Adrenal gland (tissue), 19 donors: Measurements from ENCODE around the gene ARFGAP1. TPM values are rescaled to one million over a fixed set of nuclear protein-coding genes. Genes with fewer than 3 reads are reported as not detected.

Experiments used
- DNase-seq, 7 donors: peaks; one replicate each; pipeline ENCODE4 v3.0.0-alpha.2; 2019 to 2020
- H3K27ac ChIP-seq, 5 donors: fragments of 200-600 bp; sonication (generic) in 4 of 5; 1 replicate in 3 of 5; 2 replicates in 2 of 5; pipeline versions ENCODE4 v1.5.1 to v1.8.0; 2016 to 2020; ENCODE audit warnings: mild to moderate bottlenecking in 1 of 5
- H3K27me3 ChIP-seq: fragments of 200-600 bp; 2 replicates; pipeline ENCODE4 v1.8.0; 2021
- H3K36me3 ChIP-seq, 2 donors: fragments of 200-600 bp; replicated peaks in 1 of 2; 1 replicate in 1 of 2; 2 replicates in 1 of 2; pipeline versions ENCODE4 v1.5.1 to v1.8.0; 2018 to 2022
- H3K4me1 ChIP-seq, 2 donors: fragments of 200-600 bp; replicated peaks in 1 of 2; 1 replicate in 1 of 2; 2 replicates in 1 of 2; pipeline versions ENCODE4 v1.5.1 to v1.8.0; 2018 to 2021
- H3K4me3 ChIP-seq, 4 donors: fragments of 200-600 bp; sonication (generic) in 3 of 4; one replicate each; pipeline ENCODE4 v1.5.1; 2016 to 2018
- H3K9me3 ChIP-seq, 3 donors: fragments of 200-600 bp; sonication (generic) in 1 of 3; replicated peaks in 1 of 3; 1 replicate in 2 of 3; 2 replicates in 1 of 3; pipeline versions ENCODE4 v1.5.1 to v1.8.0; 2016 to 2021
- CTCF ChIP-seq, 6 experiments: fragments of 450-650 bp in 4 of 6; fragments of 200-600 bp in 2 of 6; sonication (generic) in 1 of 6; IDR thresholded peaks; 1 replicate in 5 of 6; 2 replicates in 1 of 6; pipeline versions ENCODE4 v1.5.1 to v1.8.0; 2016 to 2021; ENCODE audit warnings: antibody characterized with exemption in 6 of 6, mild to moderate bottlenecking in 2 of 6, moderate library complexity in 1 of 6
- POLR2A ChIP-seq, 2 donors: fragments of 450-650 bp; IDR thresholded peaks; one replicate each; pipeline ENCODE4 v1.6.1; 2017; ENCODE audit warnings: antibody characterized with exemption in 2 of 2, mild to moderate bottlenecking in 2 of 2, moderate library complexity in 1 of 2
- WGBS, 4 donors: extraction: QIAGEN DNeasy Blood & Tissue Kit in 2 of 4; methylation state at CpG; one replicate each; pipeline versions ENCODE4 v1.1.5 to v1.1.7; 2013 to 2017; 5-methylcytosine and 5-hydroxymethylcytosine counted together
- intact Hi-C, 2 donors: fragments of 100-400 bp; cut with DNase I; formaldehyde crosslinking; loops; one replicate each; pipeline versions ENCODE4 v1.14.1 to v1.15.0; 2022 to 2023
- long read RNA-seq, 10 donors: library from polyadenylated mRNA in 3 of 10; unstranded in 2 of 10; stranded (forward) in 1 of 10; transcript quantifications; one replicate each; pipeline ENCODE4 v2.0.0 and lab custom pipeline, GENCODE V29; 2021 to 2026
- polyA plus RNA-seq, 3 donors: library from polyadenylated mRNA; stranded (reverse); fragments of 200-250 nt in 2 of 3; fragments of 350-450 nt in 1 of 3; fragmentation: Illumina TruSeq in 1 of 3; extraction: RNeasy Lipid Tissue Mini Kit (QIAGEN cat#74804) in 1 of 3; gene quantifications; one replicate each; pipeline ENCODE4 v1.2.3, GENCODE V29; 2013 to 2014
- total RNA-seq, 9 donors: library from RNA; depleted of rRNA in 4 of 9; stranded (reverse); fragments of >200 nt in 4 of 9; fragments of 120-200 nt in 1 of 9; fragmentation: NEBNext Ultra II Directional in 1 of 9; extraction: Animal tissue kit (Norgen Biotek cat#: 25700) in 1 of 9; gene quantifications; one replicate each; pipeline versions ENCODE4 v1.1.0 to v1.2.4, GENCODE V29; 2013 to 2023
- donor health status: healthy with polysubstance abuse.
- donor health status: Bipolar disorder and iron deficiency.
- donor health status: DM: yes; HTN: yes; CAD: no.
- donor health status: DM: no; HTN: no; CAD: no.
- donor health status: DM: no; HTN: no; CAD: no.
- donor health status: DM: yes; HTN: yes; CAD: no.

ARFGAP1 gene
- 10 to 100 TPM; 13.0 to 94.8 (median 61.3) TPM for total RNA-seq
- 100 to 1,000 TPM in 2 of 3 donors, 10 to 100 TPM in 1; 17.0 to 286 (median 123) TPM for polyA plus RNA-seq
- long read RNA-seq, donor 1, transcript ARFGAP1-203 (13 exons, 3,281 nt) = major isoform, 7 of 26 reads
- long read RNA-seq, donor 1, partial matches to known transcripts = 18 of 26 reads
- long read RNA-seq, donor 1, other reads (novel, unspliced or antisense) = 0 of 26 reads
- long read RNA-seq, donor 2, partial matches to known transcripts = 0 of 4 reads
- long read RNA-seq, donor 2, other reads (novel, unspliced or antisense) = 0 of 4 reads
- long read RNA-seq, donor 3, partial matches to known transcripts = 0 of 1 reads
- long read RNA-seq, donor 3, other reads (novel, unspliced or antisense) = 0 of 1 reads
- long read RNA-seq, donor 4, partial matches to known transcripts = 0 of 4 reads
- long read RNA-seq, donor 4, other reads (novel, unspliced or antisense) = 3 of 4 reads
- long read RNA-seq, donor 5, transcript ARFGAP1-203 (13 exons, 3,281 nt) = major isoform, 90 of 138 reads
- long read RNA-seq, donor 5, partial matches to known transcripts = 13 of 138 reads
- long read RNA-seq, donor 5, other reads (novel, unspliced or antisense) = 30 of 138 reads
- long read RNA-seq, donor 6, partial matches to known transcripts = 1 of 11 reads
- long read RNA-seq, donor 6, other reads (novel, unspliced or antisense) = 7 of 11 reads
- long read RNA-seq, donor 7, partial matches to known transcripts = 0 of 2 reads
- long read RNA-seq, donor 7, other reads (novel, unspliced or antisense) = 0 of 2 reads
- long read RNA-seq, donor 8, partial matches to known transcripts = 0 of 6 reads
- long read RNA-seq, donor 8, other reads (novel, unspliced or antisense) = 0 of 6 reads
- long read RNA-seq, donor 9, partial matches to known transcripts = 6 of 7 reads
- long read RNA-seq, donor 9, other reads (novel, unspliced or antisense) = 0 of 7 reads
- long read RNA-seq, donor 10, partial matches to known transcripts = 6 of 10 reads
- long read RNA-seq, donor 10, other reads (novel, unspliced or antisense) = 0 of 10 reads

GRCh38 chr20:63272105-63273058 lies at the start of gene ARFGAP1:
Gene ARFGAP1 (plus strand): TSS chr20:63272813. CDS start chr20:63275581, 2,768 bp downstream.
- 1 to 6% (median 1%) methylated on average over 3 to 97 of the region's 97 CpGs for WGBS, 4 donors
- intact Hi-C loops = no loop called here

GRCh38 chr20:63223121-63223825 lies 49.3 kb upstream of the ARFGAP1 start:
- H3K36me3 ChIP-seq = no peaks in the 10 kb centered on the region
- H3K27ac ChIP-seq = no peak overlapping the region
- TF ChIP-seq POLR2A (IDR thresholded peaks at IDR 0.05) (no peak), CTCF (IDR thresholded peaks at IDR 0.05) (peak; percentile 45 to 68 (median 56))
- DNase-seq = peak in 5 of 7 donors; percentile 35 to 56 (median 49)
- no peaks in the 10 kb centered on the region for H3K27me3 ChIP-seq
- H3K4me1 ChIP-seq = peaks cover 0 to 5% of the 10 kb centered on the region in 2 donors
- no peaks in the 10 kb centered on the region for H3K9me3 ChIP-seq
- H3K4me3 ChIP-seq = no peak overlapping the region
- 32 to 45% (median 40%) methylated on average over 8 to 12 of the region's 12 CpGs for WGBS, 4 donors
- intact Hi-C loops = no loop called here

More at GRCh38 chr20:63272105-63273058, at the start of gene ARFGAP1:
- H3K27me3 ChIP-seq = no peaks in the 10 kb centered on the region
- TF ChIP-seq POLR2A (IDR thresholded peaks at IDR 0.05) (peak; percentile 45 to 59), CTCF (IDR thresholded peaks at IDR 0.05) (no peak)
- peak within 1 kb of the TSS in 3 of 5 donors; percentile 63 to 85 (median 65) for H3K27ac ChIP-seq
- H3K4me3 ChIP-seq = peak within 1 kb of the TSS; percentile 43 to 98 (median 70)
- H3K9me3 ChIP-seq = no peaks in the 10 kb centered on the region
- peaks cover 0 to 17% of the 10 kb centered on the region in 2 donors for H3K36me3 ChIP-seq
- H3K4me1 ChIP-seq = peaks cover 14 to 19% of the 10 kb centered on the region in 2 donors
- DNase-seq = peak; percentile 85 to 95 (median 89)

GRCh38 chr20:63223826-63224207 lies 48.8 kb upstream of the ARFGAP1 start:
- no peak overlapping the region for H3K4me3 ChIP-seq
- H3K36me3 ChIP-seq = no peaks in the 10 kb centered on the region
- H3K4me1 ChIP-seq = peaks cover 0 to 5% of the 10 kb centered on the region in 2 donors
- no peaks in the 10 kb centered on the region for H3K27me3 ChIP-seq
- WGBS, 4 donors = 60 to 81% (median 74%) methylated on average over 3 to 6 of the region's 6 CpGs
- TF ChIP-seq CTCF (IDR thresholded peaks at IDR 0.05) (no peak), POLR2A (IDR thresholded peaks at IDR 0.05) (no peak)
- H3K27ac ChIP-seq = no peak overlapping the region
- intact Hi-C loops = no loop called here
- DNase-seq = no peak
- H3K9me3 ChIP-seq = no peaks in the 10 kb centered on the region
